Stomach (tissue), 4 donors: ENCODE data around the gene COPG2.

ENCODE experiments used
- EP300 ChIP-seq: sonication (generic); formaldehyde crosslinking; IDR thresholded peaks from one replicate; pipeline ENCODE4 v1.6.1; 2017; ENCODE audit warnings: antibody characterized with exemption
- POLR2A ChIP-seq, 4 donors: fragments of 450-650 bp; IDR thresholded peaks; one replicate each; pipeline ENCODE4 v1.6.1; 2016; ENCODE audit warnings: antibody characterized with exemption in 4 of 4, control low read depth in 2 of 4, mild to moderate bottlenecking in 1 of 4, moderate library complexity in 1 of 4
- POLR2AphosphoS5 ChIP-seq, 3 donors: sonication (generic); formaldehyde crosslinking; IDR thresholded peaks; one replicate each; pipeline ENCODE4 v1.6.1; 2016; ENCODE audit warnings: antibody characterized with exemption in 3 of 3
- TF ChIP-seq, protein P1 (sequence below), 7 experiments: fragments of 450-650 bp in 4 of 7; fragments of 200-600 bp in 3 of 7; sonication (generic) in 3 of 7; IDR thresholded peaks; one replicate each; pipeline ENCODE4 v1.5.1; 2016 to 2019; ENCODE audit warnings: antibody characterized with exemption in 7 of 7, control low read depth in 2 of 7, mild to moderate bottlenecking in 1 of 7

DNA sequence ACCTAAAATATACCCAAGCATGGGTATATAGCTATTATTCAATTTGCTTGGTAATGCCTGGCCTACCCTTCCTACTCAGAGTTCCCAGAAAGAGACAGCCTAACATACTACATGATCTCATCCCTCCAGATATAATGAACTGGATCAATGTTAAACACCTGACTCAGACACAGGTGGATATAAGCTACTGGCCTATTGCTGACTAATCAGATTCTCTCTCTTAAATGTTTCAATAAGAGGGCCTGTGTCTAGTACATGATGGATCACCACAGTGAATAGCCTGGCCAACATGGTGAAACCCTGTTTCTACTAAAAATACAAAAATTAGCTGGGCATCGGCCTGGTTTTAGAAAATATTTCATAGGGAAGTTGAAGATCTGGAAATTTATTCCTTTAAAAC is 54.1 kb downstream of the COPG2 start:
- TF ChIP-seq, protein P1, sequence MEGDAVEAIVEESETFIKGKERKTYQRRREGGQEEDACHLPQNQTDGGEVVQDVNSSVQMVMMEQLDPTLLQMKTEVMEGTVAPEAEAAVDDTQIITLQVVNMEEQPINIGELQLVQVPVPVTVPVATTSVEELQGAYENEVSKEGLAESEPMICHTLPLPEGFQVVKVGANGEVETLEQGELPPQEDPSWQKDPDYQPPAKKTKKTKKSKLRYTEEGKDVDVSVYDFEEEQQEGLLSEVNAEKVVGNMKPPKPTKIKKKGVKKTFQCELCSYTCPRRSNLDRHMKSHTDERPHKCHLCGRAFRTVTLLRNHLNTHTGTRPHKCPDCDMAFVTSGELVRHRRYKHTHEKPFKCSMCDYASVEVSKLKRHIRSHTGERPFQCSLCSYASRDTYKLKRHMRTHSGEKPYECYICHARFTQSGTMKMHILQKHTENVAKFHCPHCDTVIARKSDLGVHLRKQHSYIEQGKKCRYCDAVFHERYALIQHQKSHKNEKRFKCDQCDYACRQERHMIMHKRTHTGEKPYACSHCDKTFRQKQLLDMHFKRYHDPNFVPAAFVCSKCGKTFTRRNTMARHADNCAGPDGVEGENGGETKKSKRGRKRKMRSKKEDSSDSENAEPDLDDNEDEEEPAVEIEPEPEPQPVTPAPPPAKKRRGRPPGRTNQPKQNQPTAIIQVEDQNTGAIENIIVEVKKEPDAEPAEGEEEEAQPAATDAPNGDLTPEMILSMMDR (IDR thresholded peaks at IDR 0.05), result no peak
- TF ChIP-seq POLR2AphosphoS5 (IDR thresholded peaks at IDR 0.05) (no peak), POLR2A (IDR thresholded peaks at IDR 0.05) (no peak), EP300 (no peak)
